Measurements from ENCODE around the gene ASIC3. TPM values are rescaled to one million over a fixed set of nuclear protein-coding genes. Genes with fewer than 3 reads are reported as not detected.

The ASIC3 gene
- total RNA-seq, 2 donors from 2014 or later, result 7.6 to 19.7 TPM

GRCh38 chr7:151071032-151071866 lies 22.9 kb downstream of the ASIC3 start:
- H3K9me3 Mint-ChIP-seq, result no peaks in the 10 kb centered on the region
- peaks cover 0 to 6% of the 10 kb centered on the region in 2 donors for H3K36me3 Mint-ChIP-seq
- ATAC-seq, result no peak
- DNase-seq (ENCODE audit: low spot score in 2 of 2), result no peak
- H3K27ac Mint-ChIP-seq, result no peak overlapping the region

DNA sequence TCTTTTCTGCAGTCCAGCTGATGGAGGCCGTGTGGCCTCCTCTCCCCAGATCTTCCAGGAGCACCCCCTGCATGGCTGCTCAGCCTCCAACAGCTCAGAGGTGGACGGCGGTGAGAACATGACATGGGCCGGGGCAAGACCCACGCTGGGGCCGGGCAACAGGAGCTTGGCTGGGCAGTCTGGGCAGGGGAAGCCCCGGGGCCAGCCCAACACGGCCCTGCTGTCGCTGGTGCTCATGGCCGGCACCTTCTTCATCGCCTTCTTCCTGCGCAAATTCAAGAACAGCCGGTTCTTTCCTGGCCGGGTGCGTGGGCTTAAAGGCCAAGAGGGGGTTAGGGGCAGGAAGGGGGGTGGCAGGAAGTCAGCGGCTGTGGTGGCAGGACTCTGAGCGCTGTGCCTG lies 25.7 kb downstream of the ASIC3 start:
- H3K27ac Mint-ChIP-seq, result no peak overlapping the region
- ATAC-seq (no peak), DNase-seq (ENCODE audit: low spot score in 2 of 2) (no peak)
- H3K9me3 Mint-ChIP-seq, result no peaks in the 10 kb centered on the region
- H3K36me3 Mint-ChIP-seq, result peaks cover 0 to 6% of the 10 kb centered on the region in 2 donors

- Mint-ChIP-seq H3K9me3 (no peaks in the 10 kb centered on the region), H3K36me3 (peaks cover 4 to 6% of the 10 kb centered on the region in 2 donors), H3K27ac (peak overlapping the region; percentile 72 to 88)
- no peak for ATAC-seq
- DNase-seq (ENCODE audit: low spot score in 2 of 2), result no peak
Observed at GRCh38 chr7:151074817-151075661, 26.7 kb downstream of the ASIC3 start.

- Mint-ChIP-seq H3K27ac (peak overlapping the region; percentile 72 to 88), H3K36me3 (peaks cover 6 to 7% of the 10 kb centered on the region in 2 donors), H3K9me3 (no peaks in the 10 kb centered on the region)
- ATAC-seq (no peak), DNase-seq (ENCODE audit: low spot score in 2 of 2) (no peak)
Observed at GRCh38 chr7:151075662-151075971, 27.3 kb downstream of the ASIC3 start.

GRCh38 chr7:151075978-151076426 lies 27.7 kb downstream of the ASIC3 start:
- DNase-seq (ENCODE audit: low spot score in 2 of 2) (no peak), ATAC-seq (no peak)
- H3K36me3 Mint-ChIP-seq, result peaks cover 6 to 7% of the 10 kb centered on the region in 2 donors
- no peaks in the 10 kb centered on the region for H3K9me3 Mint-ChIP-seq
- peak overlapping the region; percentile 72 to 88 for H3K27ac Mint-ChIP-seq

DNA sequence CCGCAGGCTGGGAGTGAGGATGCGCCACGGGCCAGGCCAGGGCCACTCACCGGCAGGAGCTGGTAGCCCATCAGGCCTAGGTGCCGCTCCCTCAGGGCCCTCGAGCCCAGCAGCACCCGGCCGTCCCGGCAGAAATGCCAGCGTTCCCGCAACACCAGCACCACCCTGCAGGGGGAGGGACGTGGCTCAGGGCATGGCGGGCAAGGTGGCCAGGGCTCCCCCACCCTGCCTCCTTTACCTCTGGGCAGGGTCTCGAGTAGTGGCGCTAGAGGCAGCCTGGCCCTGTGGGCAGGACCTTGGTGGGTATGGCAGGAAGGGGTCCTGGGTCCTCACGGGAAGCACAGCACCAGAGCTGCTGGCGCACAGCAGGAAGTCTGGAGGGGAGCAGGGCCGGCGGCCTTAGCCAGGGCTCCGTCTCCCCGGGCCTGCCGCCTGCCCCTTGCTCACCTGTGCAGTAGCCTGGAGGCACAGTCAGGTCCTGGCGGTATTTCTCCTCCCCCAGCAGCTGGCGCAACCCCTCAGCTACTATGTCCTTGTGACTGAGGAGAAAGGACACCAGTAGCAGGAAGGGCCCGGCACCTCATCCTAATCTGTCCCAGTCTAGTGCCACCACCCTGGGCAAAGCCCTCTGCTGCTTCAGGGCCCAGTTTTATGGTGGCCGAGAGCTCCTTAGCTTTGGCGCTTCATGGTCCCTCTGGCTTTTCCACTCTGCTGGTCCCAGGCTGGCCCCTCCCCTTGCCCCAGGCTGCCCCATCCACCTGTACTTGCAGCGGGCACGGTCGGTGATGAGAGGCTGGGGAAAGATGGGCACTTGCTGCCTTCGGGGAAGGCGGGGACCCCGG lies 28.8 kb downstream of the ASIC3 start:
- peaks cover 6 to 7% of the 10 kb centered on the region in 2 donors for H3K36me3 Mint-ChIP-seq
- no peak for ATAC-seq
- no peaks in the 10 kb centered on the region for H3K9me3 Mint-ChIP-seq
- H3K27ac Mint-ChIP-seq, result no peak overlapping the region
- no peak for DNase-seq (ENCODE audit: low spot score in 2 of 2)

- Mint-ChIP-seq H3K27ac (peak overlapping the region; percentile 17 to 90), H3K36me3 (peaks cover 9 to 11% of the 10 kb centered on the region in 2 donors), H3K9me3 (no peaks in the 10 kb centered on the region)
- no peak for ATAC-seq
- DNase-seq (ENCODE audit: low spot score in 2 of 2), result no peak
Observed at GRCh38 chr7:151077705-151078232, 29.4 kb downstream of the ASIC3 start.

- Mint-ChIP-seq H3K27ac (peak overlapping the region; percentile 79 to 90), H3K9me3 (no peaks in the 10 kb centered on the region), H3K36me3 (peaks cover 12 to 14% of the 10 kb centered on the region in 2 donors)
- ATAC-seq, result no peak
- DNase-seq (ENCODE audit: low spot score in 2 of 2), result no peak
Observed at GRCh38 chr7:151078233-151079040, 30.1 kb downstream of the ASIC3 start.

DNA sequence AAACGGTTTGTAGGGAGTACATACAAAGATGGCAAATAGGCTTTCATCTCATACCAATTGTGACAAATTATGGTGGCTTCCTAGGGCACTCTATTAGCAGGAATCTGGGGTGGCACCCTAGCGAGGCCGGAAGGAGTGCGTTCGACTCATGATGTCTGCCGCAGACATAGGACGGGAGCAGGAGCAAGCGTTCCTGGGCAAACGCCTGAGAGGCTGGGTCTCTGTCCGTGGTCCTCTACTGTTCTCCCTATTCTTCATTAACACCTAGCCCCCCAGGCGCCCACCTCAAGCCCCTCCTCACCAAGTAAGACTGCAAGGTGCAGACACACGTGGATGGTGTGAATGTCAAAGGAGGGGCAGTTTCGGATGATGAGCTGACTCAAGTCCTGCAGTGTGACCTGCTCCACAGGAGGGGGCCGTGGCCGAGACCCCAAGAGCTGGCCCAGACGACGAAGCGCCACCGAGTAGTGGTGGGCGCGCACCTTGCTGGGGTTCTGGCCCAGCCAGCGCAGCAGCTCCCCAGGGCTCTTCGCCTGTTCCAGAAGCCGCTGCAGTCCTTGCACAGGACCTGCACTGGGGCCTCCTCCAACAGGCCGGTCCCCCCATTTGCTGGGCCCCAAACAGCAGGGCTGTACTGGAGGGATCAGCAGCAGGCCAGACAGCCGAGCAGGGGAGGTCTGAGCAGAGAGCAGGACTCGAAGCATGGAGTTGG lies 31.0 kb downstream of the ASIC3 start:
- DNase-seq (ENCODE audit: low spot score in 2 of 2) (no peak), ATAC-seq (no peak)
- peaks cover 12 to 14% of the 10 kb centered on the region in 2 donors for H3K36me3 Mint-ChIP-seq
- H3K9me3 Mint-ChIP-seq, result no peaks in the 10 kb centered on the region
- H3K27ac Mint-ChIP-seq, result peak overlapping the region; percentile 79 to 91

- DNase-seq (ENCODE audit: low spot score in 2 of 2), result no peak
- Mint-ChIP-seq H3K36me3 (peaks cover 12 to 14% of the 10 kb centered on the region in 2 donors), H3K9me3 (no peaks in the 10 kb centered on the region), H3K27ac (peak overlapping the region; percentile 79 to 91)
- peak; percentile 0 to 13 for ATAC-seq
Observed at GRCh38 chr7:151080067-151080521, 31.8 kb downstream of the ASIC3 start.

- ATAC-seq, result peak; percentile 85 to 88
- Mint-ChIP-seq H3K27ac (peak within 1 kb of the TSS; percentile 89 to 91), H3K36me3 (peaks cover 7 to 14% of the 10 kb centered on the region in 2 donors), H3K9me3 (no peaks in the 10 kb centered on the region)
- DNase-seq (ENCODE audit: low spot score in 2 of 2), result peak; percentile 88 to 89
Observed at GRCh38 chr7:151080522-151081169, 32.3 kb downstream of the ASIC3 start, which contains the start of gene FASTK. FASTK (minus strand) TSS chr7:151080809; CDS start chr7:151080766, 43 bp downstream.

- H3K9me3 Mint-ChIP-seq, result no peaks in the 10 kb centered on the region
- ATAC-seq (no peak), DNase-seq (ENCODE audit: low spot score in 2 of 2) (no peak)
- H3K36me3 Mint-ChIP-seq, result peaks cover 6 to 14% of the 10 kb centered on the region in 2 donors
- peak overlapping the region in 1 of 2 donors; percentile 89 for H3K27ac Mint-ChIP-seq
Observed at GRCh38 chr7:151081170-151082101, 33.1 kb downstream of the ASIC3 start.

Data from activated naive CD4-positive, alpha-beta T cell treated with anti-CD3 and anti-CD28 coated beads, Interleukin-2, amount 50 U/mL, for 72 hours (primary cell).